NOMO-1 treated with dmso at 0.1 percent for 144 hours (cell line): Measurements from ENCODE around the gene LMBR1.
"Not testable (repeated sequence)": the region's sequence is repeated elsewhere in the genome, so short reads cannot be mapped to it uniquely, and the experiment has no call there.

Experiments used
- DNase-seq: peaks from one replicate; lab custom pipeline; 2025; ENCODE audit not compliant: unreplicated experiment; lab: John Stamatoyannopoulos, UW

Gene LMBR1

DNA sequence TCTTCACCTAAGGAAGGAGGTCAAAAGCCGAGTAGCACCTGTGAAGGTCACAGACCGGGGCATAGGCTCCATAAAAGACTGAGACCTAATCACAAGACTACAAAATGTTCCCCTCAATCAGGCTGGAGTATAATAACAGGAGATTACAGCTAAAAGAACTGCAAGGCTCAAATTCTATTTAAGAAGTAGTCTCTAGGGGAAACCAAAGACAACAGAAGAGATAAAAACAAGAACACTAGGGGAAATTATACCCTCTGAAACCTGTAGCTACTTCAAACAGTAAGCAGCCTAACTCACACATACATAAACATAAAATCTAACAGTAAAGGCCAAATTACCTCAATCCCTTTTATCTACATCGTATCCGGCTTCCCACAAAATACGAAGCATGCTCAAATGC lies 38.3 kb downstream of the LMBR1 start:
- no peak for DNase-seq

DNA sequence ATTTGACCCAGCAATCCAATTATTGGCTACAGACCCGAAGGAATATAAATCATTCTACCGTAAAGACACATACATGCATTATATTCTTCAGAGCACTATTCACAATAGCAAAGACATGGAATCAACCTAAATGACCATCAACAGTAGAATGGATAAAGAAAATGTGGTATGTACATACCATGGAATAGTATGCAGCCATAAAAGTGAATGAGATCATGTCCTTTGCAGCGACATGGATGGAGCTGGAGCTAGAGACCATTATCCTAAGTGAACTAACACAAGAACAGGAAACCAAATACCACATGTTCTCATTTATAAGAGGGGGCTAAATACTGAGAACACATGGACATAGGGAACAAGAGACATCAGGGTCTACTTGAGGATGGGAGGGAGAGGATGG lies 44.0 kb downstream of the LMBR1 start:
- DNase-seq = no peak

DNA sequence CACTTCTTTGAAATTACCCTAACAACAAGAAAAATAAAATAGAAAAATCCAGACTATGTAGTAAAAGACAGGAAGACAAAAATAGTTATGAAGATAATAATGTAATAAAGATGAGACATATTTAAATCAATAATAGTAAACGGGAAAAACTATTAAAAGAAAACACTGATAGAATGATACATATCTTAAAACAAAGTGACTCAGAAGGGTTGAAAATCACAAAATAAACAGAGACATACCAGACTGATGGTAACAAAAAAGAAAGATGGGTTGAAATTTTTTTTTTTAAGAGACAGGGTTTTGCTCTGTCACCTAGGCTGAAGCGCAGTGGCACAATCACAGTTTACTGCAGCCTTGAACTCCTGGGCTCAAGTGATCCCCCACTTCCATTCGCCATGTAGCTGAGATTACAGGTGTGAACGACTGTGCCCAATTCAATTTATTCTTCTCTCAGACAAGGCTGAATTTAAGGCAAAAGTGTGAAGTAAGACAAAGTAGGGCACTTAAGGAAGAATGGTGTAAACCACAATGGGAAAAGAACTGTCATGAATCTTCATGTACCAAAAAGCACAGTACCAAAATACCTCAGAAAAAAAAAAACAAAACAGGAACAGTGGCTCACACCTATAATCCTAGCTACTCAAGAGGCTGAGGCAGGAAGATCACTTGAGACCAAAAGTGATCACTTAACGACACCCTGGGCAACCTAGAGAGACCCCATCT lies 47.4 kb downstream of the LMBR1 start:
- DNase-seq = no peak

DNA sequence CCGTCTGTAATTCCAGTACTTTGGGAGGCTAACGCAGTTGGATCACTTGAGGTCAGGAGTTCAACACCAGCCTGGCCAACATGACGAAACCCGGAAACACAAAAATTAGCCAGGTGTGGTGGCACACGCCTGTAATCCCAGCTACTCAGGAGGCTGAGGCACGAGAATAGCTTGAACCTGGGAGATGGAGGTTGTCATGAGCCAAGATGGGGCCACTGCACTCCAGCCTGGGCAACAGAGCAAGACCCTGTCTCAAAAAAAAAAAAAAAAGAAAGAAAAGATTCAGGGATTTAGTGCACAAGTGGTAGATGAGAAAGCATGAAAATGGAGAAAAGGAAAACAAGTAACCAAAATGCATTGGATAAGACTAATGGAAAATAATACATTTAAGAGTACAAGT lies 49.4 kb downstream of the LMBR1 start:
- DNase-seq = not testable (repeated sequence)

DNA sequence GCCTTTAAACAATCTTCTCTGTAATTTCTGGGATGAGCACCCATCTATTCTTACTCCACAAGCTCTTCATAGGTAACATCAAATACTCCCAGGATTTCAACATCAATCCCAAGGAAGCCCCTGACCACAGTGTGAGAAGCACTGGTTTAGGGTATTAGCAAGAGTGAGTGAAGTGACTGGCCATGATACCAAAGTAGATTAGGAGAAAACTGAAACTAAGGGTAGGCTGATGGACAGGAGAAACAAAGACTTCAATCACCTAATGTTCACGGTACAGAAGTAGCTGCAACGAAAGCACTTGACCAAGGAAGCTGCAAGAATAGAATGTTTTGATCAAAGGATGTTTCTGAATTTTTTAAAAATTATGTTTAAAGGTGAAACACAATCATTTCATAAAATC lies 49.8 kb downstream of the LMBR1 start:
- DNase-seq = no peak

DNA sequence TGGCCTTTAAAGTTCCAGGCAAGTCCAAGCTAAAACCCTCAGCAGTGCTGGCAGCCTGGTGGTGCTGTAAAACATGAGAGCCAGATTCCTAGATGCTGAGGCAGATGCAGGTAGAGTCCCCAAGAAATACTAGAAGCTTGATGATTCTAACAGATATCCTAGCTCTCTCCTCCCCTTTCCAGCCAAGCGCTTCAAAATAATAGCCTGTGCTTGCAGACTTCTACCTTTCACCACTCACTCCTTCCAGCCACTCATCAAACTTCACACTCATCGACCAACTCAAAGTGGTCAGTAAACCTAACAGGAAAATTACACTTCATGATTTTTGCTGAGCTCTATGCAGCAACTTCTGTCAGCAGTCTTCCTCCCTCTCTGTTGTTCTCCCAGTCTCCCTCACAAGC lies 50.2 kb downstream of the LMBR1 start:
- no peak for DNase-seq

DNA sequence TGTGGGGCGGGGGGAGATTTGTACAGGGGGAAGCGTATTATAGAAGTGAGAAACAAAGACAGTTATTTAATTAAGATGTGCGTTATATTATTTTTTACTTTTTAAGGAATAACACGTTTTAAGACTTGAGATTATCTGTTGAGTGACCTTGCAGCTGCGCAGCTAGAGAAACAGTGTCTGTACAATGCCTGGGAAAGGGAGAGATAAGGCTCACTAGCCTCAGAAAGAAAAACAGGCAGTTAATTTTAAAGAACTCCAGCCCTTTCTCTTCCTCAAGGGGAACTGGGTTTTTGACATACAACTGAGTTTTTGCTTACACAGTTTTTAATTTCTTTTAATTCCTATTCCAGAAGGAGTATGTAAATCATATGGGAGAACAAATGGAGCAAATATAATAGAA lies 50.7 kb downstream of the LMBR1 start:
- no peak for DNase-seq

DNA sequence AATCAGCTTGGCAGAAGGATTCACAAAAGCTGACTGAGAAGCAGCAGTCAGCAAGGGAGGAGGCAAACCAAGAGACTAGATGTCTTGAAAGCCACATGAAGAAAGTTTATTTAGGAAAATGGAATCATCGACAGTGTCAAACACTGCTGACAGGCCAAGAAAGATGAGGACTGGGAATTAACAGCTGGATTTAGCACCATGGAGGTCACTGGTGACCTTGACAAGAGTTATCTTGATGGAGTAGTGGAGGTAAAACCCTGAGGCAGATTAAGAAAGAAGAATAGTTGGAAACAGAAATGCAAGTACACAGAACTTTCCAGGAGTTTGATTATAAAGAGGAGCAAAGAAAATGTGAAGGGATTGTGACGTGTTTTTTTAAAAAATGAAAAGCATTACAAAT lies 51.5 kb downstream of the LMBR1 start:
- DNase-seq = no peak

DNA sequence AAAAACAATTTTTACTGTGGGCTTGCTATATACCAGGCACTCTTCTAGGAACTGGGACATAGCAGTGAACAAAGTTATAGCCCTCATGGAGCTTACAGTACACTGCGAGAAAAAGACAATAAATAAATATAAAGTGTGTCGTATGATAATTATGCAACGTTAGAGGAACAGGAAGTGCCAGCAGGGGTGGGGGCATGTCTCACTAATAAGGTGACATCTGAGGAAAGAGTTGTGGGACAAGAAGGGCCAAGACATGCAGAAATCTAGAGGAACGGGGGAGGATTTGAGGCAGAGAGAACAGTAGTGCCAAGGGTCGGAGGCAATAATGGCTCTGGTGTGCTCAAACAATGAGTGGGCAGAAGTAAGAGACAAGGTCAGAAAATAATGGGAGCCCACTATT lies 52.8 kb downstream of the LMBR1 start:
- DNase-seq = no peak

DNA sequence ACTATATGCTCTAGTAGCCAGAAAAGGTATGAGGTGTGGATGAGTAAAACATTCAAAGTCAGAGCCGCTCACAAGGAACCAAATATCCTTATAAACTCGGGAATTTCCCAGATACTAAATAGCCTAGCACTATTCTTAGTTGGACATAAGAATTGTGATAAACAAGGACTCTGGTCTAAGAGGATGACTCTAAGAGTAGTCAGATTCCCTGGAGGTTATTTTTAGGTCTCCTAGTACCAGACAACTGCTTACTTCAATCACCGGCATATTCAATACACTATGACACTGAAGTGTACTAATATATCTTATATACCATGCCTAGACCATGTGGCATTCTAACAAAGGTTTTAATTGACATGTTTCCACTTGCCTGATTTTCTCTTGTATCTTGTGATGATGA lies 56.5 kb downstream of the LMBR1 start:
- DNase-seq = no peak

DNA sequence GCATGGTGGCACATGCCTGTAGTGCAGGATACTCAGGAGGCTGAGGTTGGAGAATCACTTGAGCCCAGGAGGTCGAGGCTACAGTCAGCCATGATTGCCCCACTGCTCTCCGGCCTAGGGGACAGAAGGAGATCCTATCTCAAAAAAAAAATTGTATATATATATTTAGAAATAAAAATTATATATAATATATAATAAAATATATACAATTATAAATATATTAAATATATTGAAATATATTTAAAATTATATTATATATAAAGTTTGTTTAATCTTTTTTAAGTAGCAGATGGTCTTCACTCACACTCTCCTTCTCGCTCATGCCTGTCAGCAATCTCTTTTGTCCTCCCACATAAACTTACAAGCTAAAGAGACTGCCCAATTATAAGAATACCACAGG lies 58.5 kb downstream of the LMBR1 start:
- no peak for DNase-seq

DNA sequence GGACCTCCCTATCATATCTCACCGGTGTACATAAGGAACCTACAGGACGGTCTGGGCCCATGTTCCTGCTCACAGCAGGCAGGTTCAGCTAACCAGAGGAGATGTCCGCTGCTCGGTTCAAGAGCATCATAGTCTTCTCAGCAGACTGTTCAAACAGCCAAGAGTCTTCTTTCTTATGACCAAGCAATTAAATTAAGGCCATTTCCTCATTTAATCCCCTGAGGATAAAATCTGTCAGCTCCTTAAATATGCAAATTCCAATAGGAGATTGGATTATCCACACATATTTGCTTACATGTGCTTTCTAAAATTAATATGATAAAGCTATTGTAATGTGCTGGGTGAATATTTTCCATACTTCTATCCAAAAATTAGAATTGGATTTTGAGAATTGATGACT lies 59.7 kb downstream of the LMBR1 start:
- no peak for DNase-seq

DNA sequence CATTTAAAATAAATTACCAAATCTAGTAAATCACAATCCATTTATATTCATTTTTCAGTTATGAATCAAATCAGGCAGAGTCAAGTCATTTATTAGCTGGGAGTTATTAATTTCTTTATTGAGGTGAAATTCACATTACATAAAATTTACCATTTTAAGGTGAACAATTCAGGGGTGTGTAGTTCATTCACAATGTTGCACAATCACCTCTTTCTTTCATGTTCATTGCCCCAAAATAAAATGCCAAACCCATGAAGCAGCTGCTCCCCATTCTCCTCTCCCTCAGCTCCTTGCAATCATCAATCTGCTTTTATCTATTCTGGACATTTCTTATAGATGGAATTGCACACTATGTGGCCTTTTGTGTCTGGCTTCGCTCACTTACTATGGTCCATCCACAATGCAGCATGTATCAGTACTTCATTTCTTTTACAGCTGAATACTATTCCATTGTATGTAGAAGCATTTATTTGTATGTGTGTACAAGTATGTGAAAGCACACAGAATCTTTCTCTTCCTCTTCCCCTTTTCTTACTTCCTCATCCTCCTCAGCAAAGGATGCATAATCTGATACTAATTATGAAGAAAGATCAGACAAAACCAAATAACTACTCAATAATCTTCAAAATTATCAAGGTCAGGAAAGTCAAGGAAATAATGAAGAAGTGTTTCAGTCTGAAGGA lies 60.6 kb downstream of the LMBR1 start:
- no peak for DNase-seq

DNA sequence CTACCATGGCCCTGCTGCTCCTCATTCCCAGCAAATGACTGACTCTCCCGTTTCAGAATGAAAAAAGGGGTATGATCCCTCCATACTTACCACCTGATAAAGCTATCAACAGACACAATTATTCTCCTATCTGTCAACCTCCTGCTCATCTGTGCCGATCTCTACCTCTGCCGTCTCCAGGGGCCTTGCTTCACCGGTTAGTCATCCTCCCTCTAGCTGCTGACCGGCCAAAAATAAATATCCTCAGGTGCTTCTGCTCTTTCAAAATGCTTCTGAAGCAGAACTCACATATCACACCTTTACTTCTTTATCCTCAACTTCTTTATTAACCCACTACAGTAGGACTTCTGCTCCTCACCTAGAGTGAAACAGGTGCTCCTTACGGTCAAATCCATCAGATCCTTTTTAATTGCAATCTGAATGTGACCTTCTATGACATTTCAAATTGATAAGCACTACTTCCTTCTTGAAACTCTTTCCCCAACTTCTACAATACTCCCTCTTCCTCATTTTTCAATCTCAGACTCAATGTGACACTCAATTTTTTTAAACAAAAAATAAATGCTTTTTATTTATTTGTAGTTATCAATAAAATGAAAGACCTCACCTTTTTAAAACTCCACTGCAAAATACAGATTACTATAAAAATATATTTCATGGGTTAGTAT lies 63.2 kb downstream of the LMBR1 start:
- DNase-seq = no peak

DNA sequence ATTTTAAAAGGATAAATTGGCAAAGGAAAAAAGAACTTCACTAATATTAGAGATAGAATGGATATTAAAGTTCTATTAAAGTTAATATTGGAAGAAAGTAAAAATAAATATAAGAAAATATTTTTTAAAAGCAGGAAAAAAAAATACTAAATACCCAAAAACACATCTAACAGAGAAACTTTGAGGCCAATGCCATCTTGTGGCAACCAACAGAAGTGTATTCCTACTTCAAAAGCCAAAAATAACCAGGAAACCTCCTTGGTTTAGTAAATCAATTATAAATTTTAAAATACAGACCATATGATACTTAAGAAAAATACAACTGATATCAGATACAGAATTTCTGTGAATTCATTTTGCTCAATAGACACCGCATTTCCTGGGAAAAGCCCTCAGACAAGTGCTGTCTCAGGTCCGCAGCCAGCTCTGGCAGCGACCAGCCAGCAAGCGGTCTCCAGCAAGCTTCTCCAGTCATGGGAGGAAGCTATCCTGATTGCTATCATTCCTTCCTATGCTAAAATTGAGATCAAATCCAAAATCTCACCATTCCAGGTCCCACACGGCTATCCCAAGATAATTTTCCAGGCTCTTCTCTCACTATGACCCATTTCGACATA lies 65.3 kb downstream of the LMBR1 start:
- no peak for DNase-seq

DNA sequence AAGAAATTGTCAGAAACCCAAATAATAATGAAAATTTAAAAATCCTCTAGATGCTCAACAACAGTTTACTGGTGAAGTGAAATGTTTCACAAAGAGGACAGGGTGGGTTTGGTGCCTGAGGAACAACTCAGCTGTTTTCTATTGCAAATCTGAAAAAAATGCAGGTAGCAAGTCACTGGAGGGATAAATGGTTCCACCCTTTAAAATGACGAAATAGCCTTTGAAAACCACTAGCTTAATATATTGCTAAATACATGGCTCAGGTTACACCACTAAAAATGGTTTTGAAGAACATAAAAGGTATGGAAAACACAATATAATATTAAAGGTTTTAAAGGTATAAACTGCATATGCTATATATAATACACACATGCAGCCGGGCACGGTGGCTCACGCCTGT lies 69.5 kb downstream of the LMBR1 start:
- DNase-seq = no peak

DNA sequence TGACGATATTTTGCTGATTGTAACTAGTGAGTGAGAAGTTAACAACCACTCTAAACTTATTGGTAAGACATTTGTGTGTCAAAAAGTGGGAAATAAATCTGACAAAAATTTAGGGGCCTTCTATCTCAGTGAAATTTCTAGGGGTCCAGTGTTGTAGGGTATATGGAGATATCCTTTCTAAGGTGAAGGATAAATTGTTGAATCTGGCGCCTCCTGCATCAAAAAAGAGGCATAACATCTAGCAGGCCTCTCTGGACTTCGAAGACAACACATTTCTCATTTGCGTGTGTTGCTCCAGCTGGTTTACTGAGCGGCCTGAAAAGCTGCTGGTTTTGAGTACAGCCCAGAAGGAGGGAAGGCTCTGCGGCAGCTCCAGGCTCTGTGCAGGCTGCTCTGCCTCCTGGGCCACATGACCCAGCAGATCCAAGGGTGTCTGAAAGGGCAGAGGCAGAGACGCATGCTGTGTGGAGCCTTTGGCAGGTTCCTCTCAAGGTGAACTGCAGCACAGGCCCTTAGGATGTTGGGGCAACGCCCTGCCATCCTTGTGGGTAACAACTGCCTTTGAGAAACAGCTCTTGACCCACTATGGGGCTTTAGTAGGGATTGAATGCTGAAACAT lies 72.4 kb downstream of the LMBR1 start:
- DNase-seq = no peak

DNA sequence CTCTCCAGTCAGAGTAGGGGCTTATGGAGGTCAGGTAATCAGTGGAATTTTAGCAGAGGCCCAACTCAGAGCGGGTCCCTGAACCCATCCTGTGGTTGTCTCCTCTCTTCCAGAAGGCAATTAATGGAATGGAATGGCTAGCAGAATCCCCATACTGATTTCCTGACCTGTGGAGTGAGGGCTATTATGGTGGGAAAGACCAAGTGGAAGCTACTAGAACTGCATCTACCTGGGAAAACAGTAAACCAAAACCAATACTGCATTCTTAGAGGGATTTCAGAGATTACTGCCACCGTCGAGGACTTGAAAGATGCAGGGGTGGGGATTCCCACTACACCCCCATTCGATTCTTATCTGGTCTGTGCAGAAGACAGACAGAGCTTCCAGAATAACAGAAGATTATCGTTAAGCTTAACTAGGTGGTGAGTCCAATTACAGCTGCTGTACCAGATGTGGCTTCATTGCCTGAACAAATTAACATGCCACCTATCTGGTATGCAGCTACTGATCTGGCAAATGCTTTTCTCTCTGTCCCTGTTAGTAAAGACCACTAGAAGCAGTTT lies 73.2 kb downstream of the LMBR1 start:
- no peak for DNase-seq

DNA sequence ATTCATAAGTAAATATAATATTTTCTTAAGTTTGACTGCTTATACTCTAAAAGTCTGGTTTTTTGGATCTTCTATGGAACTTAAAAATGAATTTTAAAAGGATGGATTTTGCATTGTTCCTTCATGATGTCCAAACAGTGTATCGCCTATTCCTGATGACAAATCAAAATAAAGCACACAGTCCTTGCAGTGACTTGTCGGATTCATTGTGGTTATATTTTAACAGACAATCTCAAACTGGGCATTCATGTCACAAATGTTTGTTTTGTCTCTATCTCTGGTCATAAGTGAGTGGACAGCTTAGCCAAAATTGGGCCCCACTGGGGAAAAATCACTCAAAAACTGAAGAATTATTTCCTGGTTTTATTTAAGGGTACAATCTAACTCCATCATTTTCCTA lies 74.8 kb downstream of the LMBR1 start:
- no peak for DNase-seq

DNA sequence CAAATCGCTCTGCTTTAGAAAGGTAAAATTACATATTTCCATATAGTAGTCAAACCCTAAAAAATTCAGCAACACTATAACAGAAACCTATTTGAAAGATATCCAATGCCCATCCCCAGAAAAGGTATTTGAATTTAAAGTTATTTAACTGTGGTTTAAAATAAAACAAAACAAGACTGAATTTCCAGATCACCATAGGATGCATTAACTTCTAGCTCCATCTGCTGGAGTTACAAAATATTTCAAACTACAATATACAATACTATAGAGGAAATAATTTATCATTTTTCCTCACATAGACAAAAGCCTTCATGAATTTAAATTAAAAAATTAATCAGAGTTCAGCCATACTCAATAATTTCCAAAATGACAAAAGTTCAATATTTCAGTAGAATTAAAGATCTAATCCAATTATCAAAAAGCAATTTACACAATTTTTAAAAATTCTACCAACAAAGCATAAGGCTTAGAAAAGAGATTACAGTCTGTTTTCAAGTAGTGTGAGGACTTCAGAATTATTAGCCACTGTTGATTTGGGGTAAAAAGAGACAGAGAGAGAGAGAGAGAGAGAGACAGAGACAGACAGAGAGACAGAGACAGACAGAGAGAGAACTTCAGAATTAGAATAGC lies 75.9 kb downstream of the LMBR1 start:
- no peak for DNase-seq

DNA sequence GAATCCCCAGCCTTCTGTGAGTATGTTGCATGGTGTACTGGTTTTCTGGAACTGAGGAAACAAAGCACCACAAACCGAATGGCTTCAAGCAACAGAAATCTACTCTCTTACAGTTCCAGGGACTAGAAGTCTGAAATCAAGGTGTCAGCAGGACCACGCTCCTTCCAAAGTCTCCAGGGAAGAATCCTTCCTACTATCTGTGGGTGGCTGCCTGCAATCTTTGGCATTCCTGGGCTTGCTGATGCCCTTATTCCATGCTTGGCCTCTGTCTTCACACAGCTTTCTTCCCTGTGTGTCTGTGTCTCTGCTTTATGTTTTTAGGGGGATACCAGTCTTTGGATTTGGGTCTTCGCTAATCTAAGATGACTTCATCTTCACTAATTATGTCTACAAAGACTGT lies 81.3 kb downstream of the LMBR1 start:
- no peak for DNase-seq
